HCT116 (cell line): ENCODE measurements around the gene SPTLC3.

ENCODE experiments used
- ATF3 ChIP-seq: IDR thresholded peaks from 2 replicates; pipeline ENCODE4 v1.6.1; 2012
- CTCF ChIP-seq, 3 experiments: fragments of 200-600 bp in 1 of 3; sonication (generic) in 1 of 3; IDR thresholded peaks in 2 of 3; conservative IDR thresholded peaks in 1 of 3; 2 replicates each; pipeline ENCODE4 v1.5.1; 2012 to 2017; ENCODE audit warnings: low read depth in 2 of 3, low read length in 2 of 3, antibody characterized with exemption in 1 of 3, borderline replicate concordance in 1 of 3, control low read depth in 1 of 3, mild to moderate bottlenecking in 1 of 3, mixed read lengths in 1 of 3, mixed run types in 1 of 3, moderate library complexity in 1 of 3; ENCODE audit not compliant: insufficient read depth in 1 of 3
- EZH2 ChIP-seq: fragments of 200-600 bp; sonication (generic); IDR thresholded peaks from 2 replicates; pipeline ENCODE4 v1.6.1; 2017; ENCODE audit warnings: antibody characterized with exemption, mixed run types
- POLR2A ChIP-seq: IDR thresholded peaks from 2 replicates; pipeline ENCODE4 v1.7.0; 2011; ENCODE audit warnings: borderline replicate concordance; ENCODE audit not compliant: insufficient read depth, insufficient read length; ENCODE audit errors: extremely low read depth
- ZNF274 ChIP-seq: fragments of 200-500 bp; sonication (Bioruptor generic); IDR thresholded peaks from 2 replicates; pipeline ENCODE4 v1.6.1; 2014; ENCODE audit warnings: mild to moderate bottlenecking, low read depth, low read length, inconsistent platforms

- TF ChIP-seq EZH2 = no peak
- TF ChIP-seq POLR2A = no peak
- no peak for TF ChIP-seq ZNF274
- TF ChIP-seq CTCF (IDR thresholded peaks at IDR 0.05 in 2 of 3, conservative IDR thresholded peaks at IDR 0.05 in 1 of 3; ENCODE audit: borderline replicate concordance in 1 of 3, insufficient read depth in 1 of 3, low read depth in 2 of 3, low read length in 2 of 3) = no peak
- no peak for TF ChIP-seq ATF3
Measured at GRCh38 chr20:13081877-13082276, 73.1 kb downstream of the SPTLC3 start.
